HCEC 1CT (cell line): ENCODE measurements around the gene ARHGEF17.

Experiments used
- DNase-seq: peaks from one replicate; pipeline ENCODE4 v3.0.0-alpha.2; 2017

Gene ARHGEF17

DNA sequence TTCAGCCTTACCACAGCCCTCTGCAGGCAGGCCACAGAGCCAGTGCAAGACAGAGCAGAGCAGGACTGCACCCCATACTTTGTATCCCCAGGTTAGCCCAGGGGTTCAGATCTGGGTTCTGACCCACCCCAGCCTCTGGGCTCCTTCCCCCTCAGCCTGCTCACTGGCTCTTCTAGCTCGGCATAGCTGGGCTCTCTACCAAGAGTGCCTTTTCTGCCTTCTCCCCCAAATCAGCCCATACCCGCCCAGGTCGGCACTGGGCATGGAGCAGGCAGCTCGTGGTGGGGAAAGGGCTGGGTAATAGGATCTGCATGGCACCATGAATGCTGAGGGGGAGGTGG is 76.4 kb downstream of the ARHGEF17 start:
- DNase-seq, result no peak

DNA sequence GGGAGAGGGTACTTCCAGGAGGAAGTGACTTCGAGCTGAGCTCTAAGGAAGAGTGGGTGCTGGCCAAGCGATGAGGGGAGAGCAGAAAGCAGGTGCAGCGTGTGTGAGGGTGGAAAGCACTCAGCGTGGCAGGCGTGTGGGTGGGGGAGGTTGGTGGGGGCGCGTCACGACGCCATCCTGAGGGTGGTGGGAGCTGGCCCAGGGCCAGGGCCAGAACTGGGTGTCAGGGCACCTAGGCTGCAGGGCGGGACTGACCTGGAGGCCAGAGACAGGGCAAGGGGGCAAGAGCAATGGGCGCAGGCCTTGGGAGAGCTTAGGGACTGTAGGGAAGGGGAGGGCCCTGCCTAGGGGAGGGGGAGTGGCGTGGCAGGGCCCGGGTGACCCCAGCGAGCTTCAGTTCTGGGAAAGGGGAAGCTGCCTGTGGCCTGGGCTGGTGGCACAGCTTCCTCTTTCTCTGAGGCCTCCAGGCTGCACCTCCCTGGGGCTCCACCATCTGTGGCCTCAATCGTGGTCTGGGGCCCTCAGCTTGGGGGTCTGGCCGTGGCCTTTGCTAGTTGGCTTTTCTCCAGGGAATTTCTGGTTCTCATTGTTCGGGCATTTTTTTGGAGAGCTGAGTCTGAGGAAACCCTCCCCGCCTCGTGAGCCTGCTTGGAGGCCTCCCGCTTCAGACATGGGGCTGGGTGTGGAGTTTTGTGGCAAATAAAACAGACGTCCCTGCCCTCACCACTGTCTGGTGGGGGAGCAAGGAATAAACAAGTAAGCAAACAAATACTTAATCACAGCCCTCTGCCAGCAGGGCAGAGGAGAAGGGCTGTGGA is 77.0 kb downstream of the ARHGEF17 start:
- no peak for DNase-seq

DNA sequence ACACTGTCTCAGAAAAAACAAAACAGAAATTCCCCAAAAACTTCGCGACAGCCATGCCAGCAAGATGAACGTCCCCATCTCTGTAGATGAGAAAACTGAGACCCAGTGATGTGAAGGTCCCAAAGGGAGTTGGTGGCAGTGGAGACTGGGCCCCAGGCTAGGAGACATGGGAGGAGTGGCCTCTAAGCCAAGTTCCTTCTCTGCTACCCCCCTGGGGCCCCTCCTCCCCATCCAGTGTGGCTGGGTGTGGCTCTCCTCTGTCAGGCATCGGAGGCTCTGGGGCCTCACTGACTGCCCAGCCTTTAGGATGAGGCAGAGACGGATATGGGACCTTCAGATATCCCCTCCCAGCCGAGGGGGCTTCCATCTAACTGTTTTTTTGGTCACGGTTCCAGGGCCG is 77.9 kb downstream of the ARHGEF17 start:
- DNase-seq, result no peak

DNA sequence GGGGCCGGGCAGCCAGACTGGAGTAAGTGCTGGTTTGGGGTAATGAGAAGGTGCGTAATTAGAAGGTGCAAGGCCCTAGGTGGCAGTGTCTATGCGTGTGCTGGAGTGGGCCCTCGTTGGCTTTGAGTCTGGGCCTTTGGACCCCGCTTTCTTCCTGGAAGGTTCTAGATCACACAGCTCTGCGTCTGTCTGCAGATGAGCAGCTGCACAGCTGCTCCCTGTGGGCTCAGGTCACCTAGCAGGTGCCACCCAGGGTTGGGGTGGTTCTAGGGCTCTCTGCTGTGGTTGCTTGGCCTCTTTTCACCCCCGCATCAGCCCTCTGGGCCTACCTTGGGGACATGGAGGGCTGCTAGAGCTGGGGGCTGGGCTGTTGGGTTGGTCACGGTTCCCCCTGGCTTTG is 78.5 kb downstream of the ARHGEF17 start:
- DNase-seq, result no peak

DNA sequence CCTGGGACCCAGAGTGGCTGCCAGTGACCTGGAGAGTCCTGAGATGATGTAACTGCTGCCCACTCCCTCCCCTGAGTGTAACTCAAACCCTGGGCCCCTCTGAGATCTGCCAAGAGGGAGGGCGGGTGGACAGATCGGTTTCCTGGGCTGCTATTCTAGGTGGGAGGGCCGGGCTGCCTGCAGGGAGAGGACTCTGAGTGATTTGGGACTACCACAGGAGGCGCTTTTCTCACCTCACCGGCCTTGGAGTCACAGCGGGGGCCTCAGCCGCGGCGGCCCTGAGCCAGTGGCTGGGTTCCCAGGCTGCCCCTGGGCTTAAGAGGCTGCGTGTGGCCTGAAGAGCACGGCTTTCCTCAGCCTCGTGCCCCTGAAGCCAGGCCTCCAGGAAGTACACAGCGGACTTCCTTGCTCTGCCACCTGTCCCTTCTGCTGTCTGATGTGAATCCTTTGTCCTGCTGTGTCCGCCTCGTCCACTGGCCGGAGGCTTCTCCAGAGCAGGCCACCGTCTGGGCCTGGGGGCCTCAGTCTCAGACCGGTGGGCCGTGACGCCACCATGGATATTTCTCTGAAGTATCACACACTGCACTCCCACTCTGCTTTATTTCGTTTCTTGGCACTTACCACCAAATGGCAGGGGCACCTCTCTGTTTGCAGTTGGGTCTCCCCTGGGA is 79.7 kb downstream of the ARHGEF17 start:
- DNase-seq, result no peak

- no peak for DNase-seq
These were observed 80.4 kb downstream of the ARHGEF17 start for GRCh38 chr11:73388265-73389133.

GRCh38 chr11:73389134-73389525 is 81.1 kb downstream of the ARHGEF17 start:
- no peak for DNase-seq

- no peak for DNase-seq
These were observed 81.8 kb downstream of the ARHGEF17 start for GRCh38 chr11:73389916-73390315.

- no peak for DNase-seq
These were observed 82.8 kb downstream of the ARHGEF17 start for GRCh38 chr11:73390601-73391565.

DNA sequence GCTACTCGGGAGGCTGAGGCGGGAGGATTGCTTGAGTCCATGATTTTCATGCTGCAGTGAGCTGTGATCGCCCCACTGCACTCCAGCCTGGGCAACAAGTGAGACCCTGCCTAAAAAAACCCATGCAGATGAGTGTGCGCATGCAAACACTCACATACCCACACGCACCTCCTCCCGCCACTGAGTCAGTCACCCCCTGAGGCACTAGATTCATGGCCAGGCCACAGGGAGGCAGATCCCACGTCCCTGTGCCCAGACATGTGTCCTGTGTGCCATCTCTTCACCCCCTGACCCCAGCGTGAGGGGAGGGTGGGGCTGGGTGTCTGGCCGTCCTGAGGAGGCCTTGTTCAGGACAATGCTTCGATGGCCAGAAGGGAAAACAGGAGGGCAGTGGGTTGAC is 83.6 kb downstream of the ARHGEF17 start:
- no peak for DNase-seq

DNA sequence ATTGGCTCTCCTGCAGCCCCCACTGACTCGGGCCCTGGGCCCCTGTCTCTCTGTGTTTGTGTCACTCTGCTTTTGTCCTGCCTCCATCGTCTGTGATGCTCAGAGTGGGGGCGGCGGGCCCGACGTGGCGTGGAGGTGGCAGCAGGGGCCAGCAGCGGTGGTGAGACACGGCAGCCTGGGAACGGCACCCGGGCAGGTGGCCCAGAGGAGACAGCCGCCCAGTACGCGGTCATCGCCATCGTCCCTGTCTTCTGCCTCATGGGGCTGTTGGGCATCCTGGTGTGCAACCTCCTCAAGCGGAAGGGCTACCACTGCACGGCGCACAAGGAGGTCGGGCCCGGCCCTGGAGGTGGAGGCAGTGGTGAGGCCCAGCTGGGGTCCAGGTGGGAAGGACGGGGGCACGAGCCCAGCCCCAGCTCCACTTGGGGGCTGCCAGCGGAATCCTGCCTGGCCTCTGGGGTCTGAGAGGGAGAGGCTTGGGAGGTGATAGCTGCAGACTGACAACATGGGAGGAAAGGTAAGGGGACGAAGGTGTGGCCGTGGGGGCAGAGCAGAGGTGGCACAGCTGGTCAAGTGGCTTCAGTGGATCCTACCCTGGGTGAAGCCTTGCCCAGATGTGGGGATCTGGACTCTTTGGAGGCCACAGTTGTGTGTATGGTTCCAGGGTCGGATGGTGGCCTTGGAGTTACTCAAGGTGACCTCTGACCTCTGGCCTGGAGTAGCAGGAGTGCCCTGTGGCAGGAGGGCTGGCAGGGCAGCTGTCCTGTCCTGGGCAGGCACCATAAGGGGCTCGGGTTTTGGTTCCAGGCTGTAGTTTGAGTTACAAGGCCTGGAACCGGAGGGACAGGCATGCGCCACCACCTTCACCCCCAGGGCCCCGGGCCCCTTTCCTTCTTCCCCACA is 84.3 kb downstream of the ARHGEF17 start:
- DNase-seq, result no peak

DNA sequence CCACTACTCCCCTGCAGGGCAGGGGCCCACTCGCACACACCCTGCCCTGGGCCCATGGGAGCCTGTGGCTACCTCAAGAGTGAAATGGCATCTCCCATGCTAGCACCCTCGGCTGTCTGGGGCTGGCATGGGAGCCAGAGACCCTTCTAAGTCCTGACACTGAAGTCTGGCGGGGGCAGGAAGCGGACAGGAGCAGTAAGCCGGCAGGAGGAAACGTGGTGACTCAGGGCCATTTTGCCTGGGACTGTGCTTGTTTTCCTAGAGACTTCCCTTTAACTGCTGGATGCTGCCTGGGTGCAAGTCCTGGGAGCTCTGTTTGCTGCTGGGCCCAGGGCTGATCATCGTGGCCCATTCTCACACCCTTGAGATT is 84.9 kb downstream of the ARHGEF17 start:
- no peak for DNase-seq

DNA sequence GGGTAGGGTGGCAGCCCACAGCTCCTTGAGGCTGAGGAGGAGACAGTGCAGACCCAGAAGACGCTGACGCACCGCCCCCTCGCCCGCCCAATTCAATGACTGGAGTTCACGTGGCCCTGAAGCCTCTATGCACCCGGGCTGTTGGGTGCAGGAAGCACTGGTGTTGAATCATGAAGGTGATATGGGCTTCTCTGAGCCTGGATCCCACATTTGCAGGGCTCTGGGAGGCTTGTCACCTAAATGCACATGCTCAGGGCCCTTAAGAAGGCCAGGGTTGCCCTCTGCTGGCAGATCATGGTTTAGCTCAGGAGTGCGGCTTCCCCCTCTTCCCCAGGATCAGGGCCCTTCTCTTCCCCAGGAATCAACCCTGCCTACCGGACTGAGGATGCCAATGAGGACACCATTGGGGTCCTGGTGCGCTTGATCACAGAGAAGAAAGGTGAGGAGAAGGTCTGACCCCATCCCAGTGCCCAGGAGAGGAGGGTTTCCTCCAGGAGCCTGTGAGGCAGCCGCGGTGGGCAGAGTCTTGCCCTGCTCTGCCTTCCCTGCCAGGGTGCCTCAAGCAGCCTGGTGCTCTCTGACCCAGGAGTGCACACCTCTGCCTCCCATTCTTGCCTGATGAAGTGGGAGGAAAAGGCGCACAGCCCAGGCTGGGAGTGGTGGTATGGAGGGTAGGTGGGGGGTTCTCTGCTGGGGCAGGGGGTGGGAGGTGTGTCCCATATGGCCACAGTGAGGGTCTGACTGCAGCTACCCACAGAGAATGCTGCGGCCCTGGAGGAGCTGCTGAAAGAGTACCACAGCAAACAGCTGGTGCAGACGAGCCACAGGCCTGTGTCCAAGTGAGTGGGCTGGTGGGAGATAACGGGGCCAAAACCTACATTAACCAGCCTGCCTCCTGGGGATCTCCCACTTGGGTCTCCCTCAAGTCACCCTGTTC is 85.7 kb downstream of the ARHGEF17 start:
- peak; percentile 66 for DNase-seq

- no peak for DNase-seq
These were observed 86.6 kb downstream of the ARHGEF17 start for GRCh38 chr11:73394416-73395296.

- DNase-seq, result no peak
These were observed 87.5 kb downstream of the ARHGEF17 start for GRCh38 chr11:73395297-73396208.

DNA sequence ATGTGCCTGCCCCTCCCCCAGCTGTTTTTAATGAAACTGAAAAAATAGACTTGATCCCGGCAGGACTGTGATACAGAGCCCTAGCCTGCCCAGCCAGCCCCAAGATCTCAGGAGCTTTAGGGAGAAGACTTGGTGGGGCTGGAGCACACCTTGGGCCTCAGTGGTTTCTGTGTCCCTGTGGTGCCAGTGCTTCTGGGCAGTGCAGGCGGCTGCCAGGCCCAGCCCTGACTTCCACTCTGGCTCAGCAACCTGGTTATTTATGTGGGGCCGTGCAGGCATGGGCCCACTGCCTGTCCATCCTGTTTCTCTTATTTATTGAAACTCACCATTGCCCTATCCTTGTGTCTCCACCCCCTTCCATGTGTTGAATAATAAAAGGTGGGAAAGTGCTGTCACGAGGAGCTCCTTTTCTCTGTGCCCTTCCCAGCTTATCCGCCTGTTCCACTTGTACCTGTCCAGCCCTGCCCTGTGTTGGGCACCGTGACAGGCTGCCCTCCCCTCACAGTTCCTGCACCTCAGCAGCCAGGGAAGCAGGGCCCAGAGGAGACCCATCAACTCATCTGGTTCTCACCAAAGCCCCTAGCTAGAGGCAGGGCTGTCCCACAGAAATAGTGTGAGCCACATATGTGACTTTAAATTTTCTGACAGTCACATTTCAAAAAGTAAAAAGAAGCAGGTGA is 88.3 kb downstream of the ARHGEF17 start:
- no peak for DNase-seq

DNA sequence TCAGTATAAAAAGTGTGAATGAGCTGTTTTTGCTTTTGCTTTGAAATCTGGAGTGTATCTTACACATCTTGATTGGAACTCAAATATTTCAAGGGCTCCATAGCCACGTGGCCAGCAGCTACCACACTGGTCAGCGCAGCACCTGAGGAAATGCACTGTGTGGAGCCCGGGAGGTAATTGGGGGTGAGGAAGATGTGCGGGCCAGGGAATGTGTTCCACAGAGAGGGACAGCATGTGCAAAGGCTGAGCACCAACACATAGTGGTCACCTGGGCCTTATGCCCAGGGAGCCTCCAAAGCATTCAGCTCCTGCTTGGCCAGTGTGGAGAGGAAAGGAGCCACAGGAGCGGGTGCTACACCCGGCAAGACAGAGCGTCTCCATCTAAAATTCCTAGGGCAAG is 88.9 kb downstream of the ARHGEF17 start:
- no peak for DNase-seq
